ENCODE results near the gene RNU6-1.

- no peak for TF ChIP-seq POLR2A (IDR thresholded peaks at IDR 0.05)
- no peak for TF ChIP-seq CTCF (IDR thresholded peaks at IDR 0.05)
These were observed 11.4 kb downstream of the RNU6-1 start for GRCh38 chr15:67828278-67828968.
